HG03378 (cell line): ENCODE results near the gene NXNL1.

Experiments
- ATAC-seq: cut with Tn5 transposase; IDR thresholded peaks from one replicate; pipeline ENCODE4 v1.9.1; 2021; ENCODE audit warnings: mild to moderate bottlenecking, moderate library complexity; ENCODE audit not compliant: unreplicated experiment

NXNL1 gene

DNA sequence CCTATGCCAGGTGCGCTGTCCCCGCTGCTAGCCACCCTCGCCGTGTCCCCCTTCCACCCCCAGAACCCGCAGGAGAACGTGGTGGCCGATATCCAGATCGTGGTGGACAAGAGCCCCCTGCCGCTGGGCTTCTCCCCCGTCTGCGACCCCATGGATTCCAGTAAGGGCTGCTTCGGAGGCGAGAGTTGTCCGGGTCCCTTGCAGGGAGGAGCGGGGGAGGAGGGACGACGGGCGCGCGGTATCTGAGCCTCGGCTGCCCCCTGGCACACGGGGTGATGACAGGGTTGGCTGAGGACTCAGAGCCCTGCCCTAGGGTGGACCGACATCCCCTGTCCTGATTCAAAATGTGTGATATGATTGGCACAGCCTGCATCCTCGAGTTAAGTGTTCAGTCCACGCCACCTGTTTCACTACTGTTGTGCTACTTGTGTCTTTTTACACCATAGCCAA lies 40.2 kb downstream of the NXNL1 start:
- no peak for ATAC-seq

DNA sequence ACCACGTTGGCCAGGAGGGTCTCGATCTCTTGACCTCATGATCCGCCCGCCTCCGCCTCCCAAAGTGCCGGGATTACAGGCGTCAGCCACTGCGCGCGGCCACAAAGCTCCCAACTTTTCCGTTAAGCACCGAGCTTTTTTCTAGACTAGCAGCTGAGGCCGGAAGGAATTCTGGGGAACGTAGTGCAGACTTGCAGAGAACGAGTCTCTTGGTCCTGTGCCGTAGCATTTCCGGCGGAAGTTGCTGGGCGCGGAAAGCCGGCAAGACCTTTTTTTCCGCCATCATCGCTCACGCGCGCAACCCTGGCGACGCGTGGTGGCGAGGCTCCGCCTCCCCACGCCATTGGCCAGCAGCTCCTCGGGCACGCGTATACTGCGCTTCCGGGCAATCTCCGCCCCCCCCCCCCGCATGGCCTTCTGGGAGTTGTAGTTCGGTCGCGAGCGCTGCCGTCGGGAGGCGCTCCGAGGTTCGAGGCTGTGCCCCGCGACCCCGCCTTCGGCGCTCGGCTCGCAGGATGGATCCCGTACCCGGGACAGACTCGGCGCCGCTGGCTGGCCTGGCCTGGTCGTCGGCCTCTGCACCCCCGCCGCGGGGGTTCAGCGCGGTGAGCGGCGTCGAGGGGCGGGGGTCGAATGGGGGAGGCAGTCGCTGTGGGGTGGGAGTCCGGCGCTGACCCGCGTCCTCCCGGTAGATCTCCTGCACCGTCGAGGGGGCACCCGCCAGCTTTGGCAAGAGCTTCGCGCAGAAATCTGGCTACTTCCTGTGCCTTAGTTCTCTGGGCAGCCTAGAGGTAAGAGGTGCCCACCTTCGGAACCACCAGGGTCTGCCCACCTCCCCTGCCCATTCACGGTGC lies 40.9 kb downstream of the NXNL1 start, which contains the start of gene MVB12A:
Gene MVB12A (plus strand): TSS at position 427 of the 854 bp plus-strand sequence. CDS start 89 bp downstream, at position 516.
- ATAC-seq = peak; percentile 79

DNA sequence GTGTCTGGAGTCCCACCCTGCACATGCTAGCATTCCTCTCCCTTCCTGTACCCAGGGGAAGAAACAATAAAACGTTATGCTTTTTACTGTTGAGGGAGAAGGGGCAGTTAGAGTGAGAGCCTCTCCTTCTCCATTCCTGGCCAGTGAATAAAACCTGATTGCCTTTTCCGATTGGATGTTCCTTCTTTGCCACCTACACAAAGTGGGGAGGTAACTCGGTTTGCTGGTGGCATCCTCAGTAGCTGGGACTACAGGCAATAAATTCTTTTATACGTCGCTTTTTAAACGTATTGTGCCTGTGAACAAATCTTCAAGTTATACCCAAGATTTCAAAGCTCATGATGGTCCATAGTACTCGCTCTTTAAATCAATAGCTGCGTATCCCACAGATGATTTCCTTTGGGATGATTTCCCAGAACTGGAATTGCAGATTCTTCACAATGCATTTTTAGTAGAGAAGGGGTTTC lies 41.5 kb downstream of the NXNL1 start:
- ATAC-seq = no peak

DNA sequence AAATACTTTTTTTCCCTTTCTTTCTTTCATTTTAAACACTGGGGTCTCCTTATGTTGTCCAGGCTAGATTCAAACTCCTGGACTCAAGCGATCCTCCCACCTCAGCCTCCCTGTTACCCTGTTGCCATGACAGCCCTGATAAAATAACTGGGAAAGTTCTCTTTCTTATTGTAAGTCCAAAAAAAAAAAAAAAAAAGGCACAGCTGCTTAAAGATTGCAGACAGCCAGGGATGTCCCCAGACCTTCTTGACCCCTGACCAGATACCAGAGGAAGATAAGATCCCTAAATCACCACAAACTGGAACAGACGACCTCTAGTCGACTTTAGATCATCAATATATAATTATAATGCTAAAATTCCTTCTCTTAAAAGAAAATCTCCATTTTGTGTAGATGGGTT lies 42.0 kb downstream of the NXNL1 start:
- no peak for ATAC-seq

DNA sequence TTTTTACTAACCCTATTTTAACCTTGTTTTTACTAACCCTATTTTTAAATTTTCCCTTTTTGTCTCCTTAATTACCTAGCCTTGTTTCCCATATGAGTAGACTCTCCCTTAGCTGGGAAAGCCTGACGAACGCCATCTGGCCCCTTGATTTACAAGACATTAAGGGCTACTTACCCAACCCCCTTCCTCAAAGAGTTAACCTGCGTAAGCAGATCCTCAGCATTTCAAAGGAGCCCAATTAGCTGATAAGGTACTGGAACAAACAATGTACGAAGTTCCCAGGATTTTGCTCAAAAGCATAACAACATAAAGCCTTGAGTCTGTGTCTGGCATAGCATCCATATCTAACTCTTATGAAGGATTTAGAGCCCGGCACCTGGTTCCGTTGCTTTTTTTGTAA lies 45.6 kb downstream of the NXNL1 start:
- no peak for ATAC-seq

DNA sequence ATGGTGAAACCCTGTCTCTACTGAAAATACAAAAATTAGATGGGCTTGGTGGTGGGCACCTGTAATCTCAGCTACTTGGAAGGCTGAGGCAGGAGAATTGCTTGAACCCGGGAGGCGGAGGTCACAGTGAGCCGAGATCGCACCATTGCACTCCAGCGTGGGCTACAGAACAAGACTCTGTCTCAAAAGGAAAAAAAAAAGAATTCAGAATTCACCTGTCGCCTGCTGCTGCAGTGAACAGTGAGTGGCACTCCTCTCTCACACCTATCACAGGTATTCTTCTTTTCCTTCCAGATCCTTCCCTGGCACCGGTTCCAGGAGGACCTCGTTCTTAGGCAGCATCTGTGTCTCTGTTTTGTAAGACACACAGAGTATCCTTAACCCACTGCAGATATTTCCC lies 46.6 kb downstream of the NXNL1 start:
- no peak for ATAC-seq

DNA sequence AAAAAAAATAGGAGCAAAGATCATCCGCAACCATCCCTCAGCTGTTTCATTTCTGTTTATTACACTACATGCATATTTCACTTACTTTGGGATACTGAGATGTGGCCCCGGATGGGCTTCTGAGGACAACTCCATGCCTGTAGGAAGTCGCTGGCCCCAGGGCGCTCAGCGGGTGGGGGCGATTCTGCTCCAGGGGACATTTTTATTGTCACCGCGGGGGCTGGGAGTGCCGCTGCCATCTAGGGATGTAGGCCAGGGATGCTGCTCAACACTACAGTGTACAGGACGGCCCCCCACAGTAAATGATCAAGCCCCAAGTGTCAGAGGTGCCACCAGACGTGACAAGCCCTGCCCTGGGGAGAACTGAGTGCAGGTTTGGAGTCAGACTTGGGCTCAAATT lies 48.9 kb downstream of the NXNL1 start:
- no peak for ATAC-seq

DNA sequence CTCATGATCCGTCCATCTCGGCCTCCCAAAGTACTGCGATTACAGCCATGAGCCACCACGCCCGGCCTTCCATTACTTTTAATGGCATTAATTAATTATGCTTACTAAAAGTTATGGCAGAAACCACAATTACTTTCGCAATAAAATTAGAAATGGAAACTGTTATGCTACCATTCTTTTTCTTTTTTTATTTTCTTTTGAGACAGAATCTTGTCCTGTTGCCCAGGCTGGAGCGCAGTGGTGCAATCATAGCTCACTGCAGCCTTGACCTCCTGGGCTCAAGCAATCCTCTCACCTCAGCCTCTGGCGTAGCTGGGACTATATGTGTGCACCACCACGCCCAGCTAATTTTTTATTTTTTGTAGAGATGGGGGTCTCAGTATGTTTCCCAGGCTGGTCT lies 50.7 kb downstream of the NXNL1 start:
- ATAC-seq = no peak

DNA sequence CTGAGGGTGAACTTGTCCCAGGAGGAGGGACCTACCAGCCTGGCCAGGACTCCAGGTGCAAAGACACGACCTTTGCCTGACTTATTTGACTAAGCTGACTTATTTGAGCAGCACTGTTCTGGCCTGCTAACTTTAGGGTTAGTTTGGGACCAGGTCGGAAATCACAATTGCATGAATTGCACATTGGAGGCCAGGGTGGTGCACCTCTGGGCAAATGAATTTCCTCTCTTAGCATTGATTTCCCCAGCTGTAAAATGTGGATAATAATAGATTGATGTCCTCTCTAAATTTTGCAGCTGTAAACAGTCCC lies 53.9 kb downstream of the NXNL1 start:
- ATAC-seq = no peak

DNA sequence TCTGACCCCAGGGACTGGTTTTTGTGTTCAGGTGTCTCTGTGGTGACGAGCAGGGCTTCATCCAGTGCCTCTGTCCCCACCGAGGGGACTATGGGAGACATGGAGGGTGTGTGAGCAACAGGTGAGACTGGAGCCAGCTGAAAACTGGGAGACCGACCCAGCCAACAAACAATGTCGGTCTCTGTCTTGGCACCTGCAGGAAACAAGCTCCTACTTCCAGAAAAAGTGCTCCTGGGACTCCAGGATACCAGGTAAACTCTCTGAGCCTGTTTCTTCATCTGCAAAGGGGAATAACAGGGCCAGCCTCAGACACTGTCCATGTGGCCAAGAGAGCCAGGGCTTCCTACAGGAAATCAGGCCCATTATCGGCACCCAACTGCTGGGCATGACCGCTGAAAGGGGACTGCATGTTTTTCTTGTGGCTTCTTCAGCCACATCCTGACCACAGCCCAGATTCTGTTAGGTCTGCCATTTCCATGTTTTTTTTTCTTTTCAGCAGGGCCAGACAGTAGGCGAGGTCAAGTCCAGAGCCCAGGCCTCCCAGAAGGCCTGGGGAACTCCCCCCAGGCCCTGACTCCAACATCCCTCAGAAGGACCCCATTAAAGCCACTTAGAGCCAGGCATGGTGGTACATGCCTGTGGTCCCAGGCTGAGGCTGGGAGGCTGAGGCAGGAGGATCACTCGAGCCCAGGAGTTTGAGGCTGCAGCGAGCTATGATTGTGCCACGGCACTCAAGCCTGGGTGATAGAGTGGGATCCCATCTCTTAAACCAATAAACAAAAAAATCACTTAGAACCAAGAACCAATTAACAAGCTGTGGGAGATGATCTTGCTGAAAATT lies 54.5 kb downstream of the NXNL1 start:
- ATAC-seq = peak; percentile 3
